DOHH2 (cell line): ENCODE results near the gene ATP6V1E1.

Source experiments
- EZH2phosphoT487 ChIP-seq: fragments of 200-600 bp; sonication (generic); IDR thresholded peaks from 2 replicates; pipeline ENCODE4 v1.6.1; 2017; ENCODE audit warnings: borderline replicate concordance, mild to moderate bottlenecking, antibody characterized with exemption, low read length, moderate library complexity, mixed read lengths
- TF ChIP-seq, protein P1 (sequence below): fragments of 200-600 bp; sonication (generic); IDR thresholded peaks from one replicate; pipeline ENCODE4 v1.5.1; 2014; ENCODE audit warnings: antibody characterized with exemption, mild to moderate bottlenecking, low read depth, low read length; ENCODE audit not compliant: poor library complexity, severe bottlenecking

DNA sequence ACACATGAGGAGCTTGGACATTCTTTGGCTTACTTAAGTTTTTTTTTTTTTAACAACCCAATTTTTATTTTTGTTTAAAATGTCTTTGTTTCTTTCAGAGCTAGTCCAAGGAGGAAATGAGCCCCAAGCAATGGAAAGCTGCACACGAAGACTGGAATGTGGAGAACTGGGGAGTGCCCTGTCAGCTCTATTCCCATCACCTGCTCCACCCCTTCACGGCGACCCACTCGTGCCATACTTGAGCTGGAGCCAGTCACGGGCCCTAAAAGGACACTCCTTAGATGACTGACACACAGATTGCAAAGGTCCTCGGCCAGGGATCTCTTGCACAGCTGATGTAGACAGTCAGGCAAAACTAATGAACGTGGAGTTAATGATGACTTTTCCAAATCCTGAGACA lies 75.8 kb downstream of the ATP6V1E1 start:
- TF ChIP-seq, protein P1, sequence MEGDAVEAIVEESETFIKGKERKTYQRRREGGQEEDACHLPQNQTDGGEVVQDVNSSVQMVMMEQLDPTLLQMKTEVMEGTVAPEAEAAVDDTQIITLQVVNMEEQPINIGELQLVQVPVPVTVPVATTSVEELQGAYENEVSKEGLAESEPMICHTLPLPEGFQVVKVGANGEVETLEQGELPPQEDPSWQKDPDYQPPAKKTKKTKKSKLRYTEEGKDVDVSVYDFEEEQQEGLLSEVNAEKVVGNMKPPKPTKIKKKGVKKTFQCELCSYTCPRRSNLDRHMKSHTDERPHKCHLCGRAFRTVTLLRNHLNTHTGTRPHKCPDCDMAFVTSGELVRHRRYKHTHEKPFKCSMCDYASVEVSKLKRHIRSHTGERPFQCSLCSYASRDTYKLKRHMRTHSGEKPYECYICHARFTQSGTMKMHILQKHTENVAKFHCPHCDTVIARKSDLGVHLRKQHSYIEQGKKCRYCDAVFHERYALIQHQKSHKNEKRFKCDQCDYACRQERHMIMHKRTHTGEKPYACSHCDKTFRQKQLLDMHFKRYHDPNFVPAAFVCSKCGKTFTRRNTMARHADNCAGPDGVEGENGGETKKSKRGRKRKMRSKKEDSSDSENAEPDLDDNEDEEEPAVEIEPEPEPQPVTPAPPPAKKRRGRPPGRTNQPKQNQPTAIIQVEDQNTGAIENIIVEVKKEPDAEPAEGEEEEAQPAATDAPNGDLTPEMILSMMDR = no peak
- no peak for TF ChIP-seq EZH2phosphoT487
